GM23338 (cell line): ENCODE measurements around the gene CDH23. TPM values are rescaled to one million over a fixed set of nuclear protein-coding genes. Genes with fewer than 3 reads are reported as not detected.

Source experiments
- ATAC-seq: fragments of 200-7000 bp; cut with Tn5 transposase; 3 replicates; pipeline ENCODE4 v1.9.1; 2020
- DNase-seq: peaks from one replicate; pipeline ENCODE4 v3.0.0-alpha.2; 2015; ENCODE audit warnings: low spot score
- H2AFZ ChIP-seq: fragments of 200-600 bp; sonication (generic); 2 replicates; pipeline ENCODE4 v1.8.0; 2016; ENCODE audit warnings: antibody characterized with exemption, mild to moderate bottlenecking, moderate library complexity
- H3F3A ChIP-seq: fragments of 200-600 bp; sonication (generic); replicated peaks from 2 replicates; pipeline ENCODE4 v1.8.0; 2017; ENCODE audit warnings: antibody characterized with exemption, mixed run types, low read depth
- H3K27ac ChIP-seq: fragments of 200-600 bp; sonication (generic); 2 replicates; pipeline ENCODE4 v1.6.1; 2016; ENCODE audit warnings: low read depth
- H3K27me3 ChIP-seq: fragments of 200-600 bp; sonication (generic); 2 replicates; pipeline ENCODE4 v1.8.0; 2016; ENCODE audit warnings: mild to moderate bottlenecking, mixed run types, moderate library complexity; ENCODE audit not compliant: insufficient read depth
- H3K36me3 ChIP-seq: fragments of 200-600 bp; sonication (generic); 2 replicates; pipeline ENCODE4 v1.8.0; 2016; ENCODE audit warnings: mild to moderate bottlenecking; ENCODE audit not compliant: insufficient read depth
- H3K4me1 ChIP-seq: fragments of 200-600 bp; sonication (generic); 2 replicates; pipeline ENCODE4 v1.8.0; 2016; ENCODE audit warnings: mild to moderate bottlenecking, moderate library complexity; ENCODE audit not compliant: insufficient read depth
- H3K4me2 ChIP-seq: fragments of 200-600 bp; sonication (generic); 2 replicates; pipeline ENCODE4 v1.7.1; 2017; ENCODE audit warnings: mixed run types
- H3K4me3 ChIP-seq: fragments of 200-600 bp; sonication (generic); 2 replicates; pipeline ENCODE4 v1.6.1; 2016; ENCODE audit warnings: mixed run types
- H3K79me2 ChIP-seq: fragments of 200-600 bp; sonication (generic); replicated peaks from 2 replicates; pipeline ENCODE4 v1.8.0; 2017; ENCODE audit warnings: mild to moderate bottlenecking; ENCODE audit not compliant: insufficient read depth
- H3K9me2 ChIP-seq: fragments of 200-600 bp; sonication (generic); 2 replicates; pipeline ENCODE4 v1.8.0; 2017; ENCODE audit not compliant: insufficient read depth
- H4K20me1 ChIP-seq: fragments of 200-600 bp; sonication (generic); replicated peaks from 2 replicates; pipeline ENCODE4 v1.8.0; 2017; ENCODE audit warnings: mild to moderate bottlenecking; ENCODE audit not compliant: insufficient read depth
- H3K27ac Mint-ChIP-seq: 2 replicates; pipeline ENCODE4 v1.8.0; 2020; ENCODE audit warnings: inconsistent platforms, mild to moderate bottlenecking, moderate library complexity, mixed read lengths
- H3K27me3 Mint-ChIP-seq: 3 replicates; pipeline ENCODE4 v1.8.0; 2022; ENCODE audit warnings: low read depth, mild to moderate bottlenecking, moderate library complexity, mixed read lengths, inconsistent platforms; ENCODE audit not compliant: insufficient read depth, poor library complexity
- H3K36me3 Mint-ChIP-seq: 3 replicates; pipeline ENCODE4 v1.8.0; 2021; ENCODE audit warnings: low read depth, mild to moderate bottlenecking, inconsistent platforms, moderate library complexity, mixed read lengths
- H3K4me1 Mint-ChIP-seq: 3 replicates; pipeline ENCODE4 v1.8.0; 2020; ENCODE audit warnings: mild to moderate bottlenecking, inconsistent platforms, mixed read lengths
- H3K4me3 Mint-ChIP-seq: 3 replicates; pipeline ENCODE4 v1.8.0; 2021; ENCODE audit warnings: moderate library complexity, mild to moderate bottlenecking, inconsistent platforms, mixed read lengths
- H3K9me3 Mint-ChIP-seq: 3 replicates; pipeline ENCODE4 v1.8.0; 2020; ENCODE audit warnings: moderate library complexity, mild to moderate bottlenecking, inconsistent platforms, mixed read lengths
- CREB1 ChIP-seq: fragments of 250-450 bp; sonication (Bioruptor Pico); IDR thresholded peaks from 2 replicates; pipeline ENCODE4 v1.5.0; 2020; ENCODE audit warnings: low read depth, mild to moderate bottlenecking, moderate library complexity
- CTCF ChIP-seq, 2 experiments: fragments of 200-600 bp in 1 of 2; sonication (generic) in 1 of 2; conservative IDR thresholded peaks; 2 replicates each; pipeline versions ENCODE4 v1.5.1 to v1.6.1; 2016 to 2017; ENCODE audit warnings: antibody characterized with exemption in 2 of 2, low read depth in 2 of 2, mild to moderate bottlenecking in 2 of 2, moderate library complexity in 1 of 2
- EZH2phosphoT487 ChIP-seq: fragments of 200-600 bp; sonication (generic); IDR thresholded peaks from one replicate; pipeline ENCODE4 v1.8.1; 2018; ENCODE audit warnings: antibody characterized with exemption; ENCODE audit not compliant: unreplicated experiment
- NANOG ChIP-seq: IDR thresholded peaks from 2 replicates; pipeline ENCODE4 v1.6.1; 2016; ENCODE audit warnings: antibody characterized with exemption, borderline replicate concordance
- POLR2AphosphoS5 ChIP-seq: IDR thresholded peaks from 2 replicates; pipeline ENCODE4 v1.6.1; 2016; ENCODE audit warnings: antibody characterized with exemption, low read depth
- STAT1 ChIP-seq: IDR thresholded peaks from one replicate; pipeline ENCODE4 v1.6.1; 2016; ENCODE audit warnings: antibody characterized with exemption; ENCODE audit not compliant: unreplicated experiment
- ZNF114 ChIP-seq: fragments of 250-450 bp; sonication (Bioruptor Pico); IDR thresholded peaks from 2 replicates; pipeline ENCODE4 v1.5.0; 2020; ENCODE audit warnings: mild to moderate bottlenecking, moderate library complexity
- ZNF331 ChIP-seq: fragments of 250-450 bp; sonication (Bioruptor Pico); IDR thresholded peaks from 2 replicates; pipeline ENCODE4 v1.5.0; 2020; ENCODE audit warnings: low read depth, mild to moderate bottlenecking, moderate library complexity
- polyA plus RNA-seq: library from polyadenylated mRNA; unstranded; fragments of >200 nt; fragmentation: Nextera tagmentation; extraction: Ambion mirVana; gene quantifications from 2 replicates; pipeline ENCODE4 v1.2.1, GENCODE V29; 2016
- total RNA-seq: library from RNA; depleted of rRNA; stranded (reverse); fragments of >200 nt; shearing (Covaris generic); gene quantifications from 2 replicates; pipeline ENCODE4 v1.2.3, GENCODE V29; 2014
- TF ChIP-seq, protein P1 (sequence below): IDR thresholded peaks from one replicate; pipeline ENCODE4 v1.6.1; 2018; ENCODE audit warnings: antibody characterized with exemption; ENCODE audit not compliant: unreplicated experiment
- TF ChIP-seq, protein P2 (sequence below): fragments of 250-450 bp; sonication (Bioruptor Pico); IDR thresholded peaks from 2 replicates; pipeline ENCODE4 v1.5.0; 2020; ENCODE audit warnings: mild to moderate bottlenecking, moderate library complexity

The CDH23 gene
- total and polyA plus RNA-seq, 2 experiments from 2014 or later, result 0.95 to 4.3 TPM

GRCh38 chr10:71517298-71518169 is 120.8 kb downstream of the CDH23 start:
- no peak overlapping the region for H3K4me3 ChIP-seq
- Mint-ChIP-seq H3K27ac (no peak overlapping the region), H3K36me3 (no peaks in the 10 kb centered on the region), H3K27me3 (peaks cover 4% of the 10 kb centered on the region), H3K9me3 (no peaks in the 10 kb centered on the region), H3K4me3 (no peak overlapping the region), H3K4me1 (peaks cover 12% of the 10 kb centered on the region; the same call in 2 of the 3 replicates)
- H3K4me2 ChIP-seq, result no peak overlapping the region
- H3K36me3 ChIP-seq, result no peaks in the 10 kb centered on the region
- no peaks in the 10 kb centered on the region for H3F3A ChIP-seq
- no peak for DNase-seq
- no peaks in the 10 kb centered on the region for H3K27me3 ChIP-seq
- no peaks in the 10 kb centered on the region for H3K79me2 ChIP-seq
- no peak overlapping the region for H3K27ac ChIP-seq
- H3K4me1 ChIP-seq, result peaks cover 5% of the 10 kb centered on the region
- H3K9me2 ChIP-seq, result no peaks in the 10 kb centered on the region
- ATAC-seq, result no peak
- peak overlapping the region; percentile 83 for H2AFZ ChIP-seq
- no peak for TF ChIP-seq ZNF114
- TF ChIP-seq POLR2AphosphoS5, result no peak
- TF ChIP-seq EZH2phosphoT487, result no peak
- TF ChIP-seq CREB1 (CRISPR knock-in tag), result no peak
- no peak for TF ChIP-seq ZNF331 (CRISPR knock-in tag)
- no peaks in the 10 kb centered on the region for H4K20me1 ChIP-seq

DNA sequence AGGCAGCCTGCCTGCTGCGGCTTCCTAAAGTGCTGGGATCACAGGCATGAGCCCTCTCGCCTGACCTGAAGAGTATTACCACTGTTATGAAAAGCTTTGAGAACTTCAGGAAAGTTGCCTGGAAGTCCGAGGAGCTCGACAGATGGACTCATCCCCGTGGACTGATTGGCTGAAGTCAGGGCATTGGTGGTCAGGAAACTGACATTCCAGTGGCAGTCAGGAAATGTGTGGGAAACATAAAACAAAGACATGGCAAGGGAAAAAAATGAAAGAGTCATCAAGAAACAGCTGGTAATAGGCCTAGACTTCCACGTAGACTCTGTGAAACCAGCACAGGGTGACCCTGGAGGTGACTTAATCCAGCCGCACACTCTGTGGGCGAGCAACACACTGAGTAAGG is 123.3 kb downstream of the CDH23 start:
- H2AFZ ChIP-seq, result no peak overlapping the region
- DNase-seq (no peak), ATAC-seq (no peak)
- peaks cover 5% of the 10 kb centered on the region for H3K4me1 ChIP-seq
- H3K27me3 ChIP-seq, result no peaks in the 10 kb centered on the region
- H3K9me2 ChIP-seq, result no peaks in the 10 kb centered on the region
- H3K4me3 Mint-ChIP-seq, result no peak overlapping the region
- no peaks in the 10 kb centered on the region for H3K79me2 ChIP-seq
- no peak overlapping the region for H3K4me2 ChIP-seq
- no peaks in the 10 kb centered on the region for H3K9me3 Mint-ChIP-seq
- no peak overlapping the region for H3K4me3 ChIP-seq
- H3K36me3 Mint-ChIP-seq, result no peaks in the 10 kb centered on the region
- no peak overlapping the region for H3K27ac ChIP-seq
- no peaks in the 10 kb centered on the region for H4K20me1 ChIP-seq
- H3F3A ChIP-seq, result no peaks in the 10 kb centered on the region
- no peak overlapping the region for H3K27ac Mint-ChIP-seq
- H3K27me3 Mint-ChIP-seq, result peaks cover 5% of the 10 kb centered on the region
- H3K4me1 Mint-ChIP-seq, result peaks cover 15% of the 10 kb centered on the region; the same call in 2 of the 3 replicates
- no peaks in the 10 kb centered on the region for H3K36me3 ChIP-seq
- TF ChIP-seq, protein P1, sequence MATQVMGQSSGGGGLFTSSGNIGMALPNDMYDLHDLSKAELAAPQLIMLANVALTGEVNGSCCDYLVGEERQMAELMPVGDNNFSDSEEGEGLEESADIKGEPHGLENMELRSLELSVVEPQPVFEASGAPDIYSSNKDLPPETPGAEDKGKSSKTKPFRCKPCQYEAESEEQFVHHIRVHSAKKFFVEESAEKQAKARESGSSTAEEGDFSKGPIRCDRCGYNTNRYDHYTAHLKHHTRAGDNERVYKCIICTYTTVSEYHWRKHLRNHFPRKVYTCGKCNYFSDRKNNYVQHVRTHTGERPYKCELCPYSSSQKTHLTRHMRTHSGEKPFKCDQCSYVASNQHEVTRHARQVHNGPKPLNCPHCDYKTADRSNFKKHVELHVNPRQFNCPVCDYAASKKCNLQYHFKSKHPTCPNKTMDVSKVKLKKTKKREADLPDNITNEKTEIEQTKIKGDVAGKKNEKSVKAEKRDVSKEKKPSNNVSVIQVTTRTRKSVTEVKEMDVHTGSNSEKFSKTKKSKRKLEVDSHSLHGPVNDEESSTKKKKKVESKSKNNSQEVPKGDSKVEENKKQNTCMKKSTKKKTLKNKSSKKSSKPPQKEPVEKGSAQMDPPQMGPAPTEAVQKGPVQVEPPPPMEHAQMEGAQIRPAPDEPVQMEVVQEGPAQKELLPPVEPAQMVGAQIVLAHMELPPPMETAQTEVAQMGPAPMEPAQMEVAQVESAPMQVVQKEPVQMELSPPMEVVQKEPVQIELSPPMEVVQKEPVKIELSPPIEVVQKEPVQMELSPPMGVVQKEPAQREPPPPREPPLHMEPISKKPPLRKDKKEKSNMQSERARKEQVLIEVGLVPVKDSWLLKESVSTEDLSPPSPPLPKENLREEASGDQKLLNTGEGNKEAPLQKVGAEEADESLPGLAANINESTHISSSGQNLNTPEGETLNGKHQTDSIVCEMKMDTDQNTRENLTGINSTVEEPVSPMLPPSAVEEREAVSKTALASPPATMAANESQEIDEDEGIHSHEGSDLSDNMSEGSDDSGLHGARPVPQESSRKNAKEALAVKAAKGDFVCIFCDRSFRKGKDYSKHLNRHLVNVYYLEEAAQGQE, result no peak
- TF ChIP-seq STAT1, result no peak
- no peak for TF ChIP-seq ZNF114
- TF ChIP-seq EZH2phosphoT487, result no peak
- TF ChIP-seq CTCF (conservative IDR thresholded peaks at IDR 0.05; ENCODE audit: low read depth in 2 of 2), result no peak
- no peak for TF ChIP-seq NANOG
- TF ChIP-seq, protein P2, sequence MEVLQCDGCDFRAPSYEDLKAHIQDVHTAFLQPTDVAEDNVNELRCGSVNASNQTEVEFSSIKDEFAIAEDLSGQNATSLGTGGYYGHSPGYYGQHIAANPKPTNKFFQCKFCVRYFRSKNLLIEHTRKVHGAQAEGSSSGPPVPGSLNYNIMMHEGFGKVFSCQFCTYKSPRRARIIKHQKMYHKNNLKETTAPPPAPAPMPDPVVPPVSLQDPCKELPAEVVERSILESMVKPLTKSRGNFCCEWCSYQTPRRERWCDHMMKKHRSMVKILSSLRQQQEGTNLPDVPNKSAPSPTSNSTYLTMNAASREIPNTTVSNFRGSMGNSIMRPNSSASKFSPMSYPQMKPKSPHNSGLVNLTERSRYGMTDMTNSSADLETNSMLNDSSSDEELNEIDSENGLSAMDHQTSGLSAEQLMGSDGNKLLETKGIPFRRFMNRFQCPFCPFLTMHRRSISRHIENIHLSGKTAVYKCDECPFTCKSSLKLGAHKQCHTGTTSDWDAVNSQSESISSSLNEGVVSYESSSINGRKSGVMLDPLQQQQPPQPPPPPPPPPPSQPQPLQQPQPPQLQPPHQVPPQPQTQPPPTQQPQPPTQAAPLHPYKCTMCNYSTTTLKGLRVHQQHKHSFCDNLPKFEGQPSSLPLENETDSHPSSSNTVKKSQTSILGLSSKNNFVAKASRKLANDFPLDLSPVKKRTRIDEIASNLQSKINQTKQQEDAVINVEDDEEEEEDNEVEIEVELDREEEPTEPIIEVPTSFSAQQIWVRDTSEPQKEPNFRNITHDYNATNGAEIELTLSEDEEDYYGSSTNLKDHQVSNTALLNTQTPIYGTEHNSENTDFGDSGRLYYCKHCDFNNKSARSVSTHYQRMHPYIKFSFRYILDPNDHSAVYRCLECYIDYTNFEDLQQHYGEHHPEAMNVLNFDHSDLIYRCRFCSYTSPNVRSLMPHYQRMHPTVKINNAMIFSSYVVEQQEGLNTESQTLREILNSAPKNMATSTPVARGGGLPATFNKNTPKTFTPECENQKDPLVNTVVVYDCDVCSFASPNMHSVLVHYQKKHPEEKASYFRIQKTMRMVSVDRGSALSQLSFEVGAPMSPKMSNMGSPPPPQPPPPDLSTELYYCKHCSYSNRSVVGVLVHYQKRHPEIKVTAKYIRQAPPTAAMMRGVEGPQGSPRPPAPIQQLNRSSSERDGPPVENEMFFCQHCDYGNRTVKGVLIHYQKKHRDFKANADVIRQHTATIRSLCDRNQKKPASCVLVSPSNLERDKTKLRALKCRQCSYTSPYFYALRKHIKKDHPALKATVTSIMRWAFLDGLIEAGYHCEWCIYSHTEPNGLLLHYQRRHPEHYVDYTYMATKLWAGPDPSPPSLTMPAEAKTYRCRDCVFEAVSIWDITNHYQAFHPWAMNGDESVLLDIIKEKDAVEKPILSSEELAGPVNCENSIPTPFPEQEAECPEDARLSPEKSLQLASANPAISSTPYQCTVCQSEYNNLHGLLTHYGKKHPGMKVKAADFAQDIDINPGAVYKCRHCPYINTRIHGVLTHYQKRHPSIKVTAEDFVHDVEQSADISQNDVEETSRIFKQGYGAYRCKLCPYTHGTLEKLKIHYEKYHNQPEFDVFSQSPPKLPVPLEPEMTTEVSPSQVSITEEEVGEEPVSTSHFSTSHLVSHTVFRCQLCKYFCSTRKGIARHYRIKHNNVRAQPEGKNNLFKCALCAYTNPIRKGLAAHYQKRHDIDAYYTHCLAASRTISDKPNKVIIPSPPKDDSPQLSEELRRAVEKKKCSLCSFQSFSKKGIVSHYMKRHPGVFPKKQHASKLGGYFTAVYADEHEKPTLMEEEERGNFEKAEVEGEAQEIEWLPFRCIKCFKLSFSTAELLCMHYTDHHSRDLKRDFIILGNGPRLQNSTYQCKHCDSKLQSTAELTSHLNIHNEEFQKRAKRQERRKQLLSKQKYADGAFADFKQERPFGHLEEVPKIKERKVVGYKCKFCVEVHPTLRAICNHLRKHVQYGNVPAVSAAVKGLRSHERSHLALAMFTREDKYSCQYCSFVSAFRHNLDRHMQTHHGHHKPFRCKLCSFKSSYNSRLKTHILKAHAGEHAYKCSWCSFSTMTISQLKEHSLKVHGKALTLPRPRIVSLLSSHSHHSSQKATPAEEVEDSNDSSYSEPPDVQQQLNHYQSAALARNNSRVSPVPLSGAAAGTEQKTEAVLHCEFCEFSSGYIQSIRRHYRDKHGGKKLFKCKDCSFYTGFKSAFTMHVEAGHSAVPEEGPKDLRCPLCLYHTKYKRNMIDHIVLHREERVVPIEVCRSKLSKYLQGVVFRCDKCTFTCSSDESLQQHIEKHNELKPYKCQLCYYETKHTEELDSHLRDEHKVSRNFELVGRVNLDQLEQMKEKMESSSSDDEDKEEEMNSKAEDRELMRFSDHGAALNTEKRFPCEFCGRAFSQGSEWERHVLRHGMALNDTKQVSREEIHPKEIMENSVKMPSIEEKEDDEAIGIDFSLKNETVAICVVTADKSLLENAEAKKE, result no peak
